ENCODE results near the gene TSPAN16.

DNA sequence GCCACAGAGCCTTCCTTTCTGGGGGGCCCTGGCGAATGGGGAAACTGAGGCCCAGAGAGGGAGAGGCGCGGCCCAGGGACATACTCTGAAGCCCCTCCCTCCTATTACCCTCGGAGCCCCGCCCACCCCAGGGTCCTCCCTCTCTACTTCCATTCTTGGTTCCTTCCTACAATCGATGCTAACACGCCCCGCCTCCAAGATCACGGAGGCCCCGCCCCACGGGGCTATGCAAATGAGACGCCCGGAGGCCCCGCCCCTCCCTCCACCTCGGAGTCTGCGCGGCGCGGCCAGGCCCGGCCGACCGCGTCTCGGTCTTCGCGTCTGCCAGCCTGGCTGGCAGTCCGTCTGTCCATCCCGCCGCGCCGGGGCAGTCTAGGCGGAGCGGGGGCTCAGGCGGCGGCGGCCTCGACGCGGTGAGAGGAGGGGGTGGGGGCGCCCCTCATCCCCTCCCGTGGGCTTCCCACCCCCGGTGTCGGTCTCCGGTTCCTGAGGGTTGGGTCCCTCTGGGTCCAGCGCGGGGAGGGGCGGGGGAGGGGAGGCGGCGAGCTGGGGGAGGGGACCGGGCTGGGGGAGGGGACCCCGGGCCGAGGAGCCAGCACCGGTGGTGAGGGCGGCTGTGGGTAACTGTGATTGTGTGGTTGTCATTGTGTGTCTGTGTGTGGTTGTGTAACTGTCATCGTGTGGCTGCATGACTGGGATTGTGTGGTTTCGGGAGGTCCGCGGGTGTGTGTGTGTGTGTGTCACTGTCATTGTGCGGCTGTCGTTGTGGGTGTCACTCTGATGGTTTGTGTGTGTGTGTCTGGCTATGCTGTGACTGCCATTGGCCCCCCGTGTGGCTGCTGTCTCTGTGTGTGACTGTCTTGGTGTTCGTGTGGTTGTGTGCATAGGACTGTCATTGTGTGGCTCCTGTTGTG, 59.5 kb downstream of the TSPAN16 start, which contains the start of gene PLPPR2:
- TF ChIP-seq, protein P1, sequence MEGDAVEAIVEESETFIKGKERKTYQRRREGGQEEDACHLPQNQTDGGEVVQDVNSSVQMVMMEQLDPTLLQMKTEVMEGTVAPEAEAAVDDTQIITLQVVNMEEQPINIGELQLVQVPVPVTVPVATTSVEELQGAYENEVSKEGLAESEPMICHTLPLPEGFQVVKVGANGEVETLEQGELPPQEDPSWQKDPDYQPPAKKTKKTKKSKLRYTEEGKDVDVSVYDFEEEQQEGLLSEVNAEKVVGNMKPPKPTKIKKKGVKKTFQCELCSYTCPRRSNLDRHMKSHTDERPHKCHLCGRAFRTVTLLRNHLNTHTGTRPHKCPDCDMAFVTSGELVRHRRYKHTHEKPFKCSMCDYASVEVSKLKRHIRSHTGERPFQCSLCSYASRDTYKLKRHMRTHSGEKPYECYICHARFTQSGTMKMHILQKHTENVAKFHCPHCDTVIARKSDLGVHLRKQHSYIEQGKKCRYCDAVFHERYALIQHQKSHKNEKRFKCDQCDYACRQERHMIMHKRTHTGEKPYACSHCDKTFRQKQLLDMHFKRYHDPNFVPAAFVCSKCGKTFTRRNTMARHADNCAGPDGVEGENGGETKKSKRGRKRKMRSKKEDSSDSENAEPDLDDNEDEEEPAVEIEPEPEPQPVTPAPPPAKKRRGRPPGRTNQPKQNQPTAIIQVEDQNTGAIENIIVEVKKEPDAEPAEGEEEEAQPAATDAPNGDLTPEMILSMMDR (IDR thresholded peaks at IDR 0.05): no peak
- no peak for TF ChIP-seq POLR2A (IDR thresholded peaks at IDR 0.05)

All from testis (tissue), 2 donors.